Smooth muscle cell of the brain vasculature (primary cell): ENCODE measurements around the gene LDAH.

ENCODE experiments used
- DNase-seq: peaks from one replicate; pipeline ENCODE4 v3.0.0-alpha.2; 2012; ENCODE audit warnings: low read depth, low spot score

LDAH gene

GRCh38 chr2:20682167-20682920 lies 140.6 kb downstream of the LDAH start:
- no peak for DNase-seq

GRCh38 chr2:20680744-20681375 lies 142.0 kb downstream of the LDAH start:
- no peak for DNase-seq

GRCh38 chr2:20678780-20679179 lies 144.1 kb downstream of the LDAH start:
- no peak for DNase-seq

GRCh38 chr2:20678086-20678395 lies 144.9 kb downstream of the LDAH start:
- no peak for DNase-seq

- no peak for DNase-seq
These were observed 145.4 kb downstream of the LDAH start for GRCh38 chr2:20677301-20678085.

- no peak for DNase-seq
These were observed 146.3 kb downstream of the LDAH start for GRCh38 chr2:20676353-20677215.

- no peak for DNase-seq
These were observed 147.1 kb downstream of the LDAH start for GRCh38 chr2:20675701-20676352.

GRCh38 chr2:20674974-20675679 lies 147.8 kb downstream of the LDAH start:
- DNase-seq: no peak

GRCh38 chr2:20674309-20674965 lies 148.5 kb downstream of the LDAH start:
- DNase-seq: no peak

GRCh38 chr2:20673686-20674308 lies 149.1 kb downstream of the LDAH start:
- no peak for DNase-seq

GRCh38 chr2:20672201-20672951 lies 150.5 kb downstream of the LDAH start:
- DNase-seq: no peak

- no peak for DNase-seq
These were observed 151.2 kb downstream of the LDAH start for GRCh38 chr2:20671736-20672080.

GRCh38 chr2:20671036-20671735 lies 151.7 kb downstream of the LDAH start:
- no peak for DNase-seq

GRCh38 chr2:20670315-20671035 lies 152.4 kb downstream of the LDAH start:
- no peak for DNase-seq

- DNase-seq: no peak
These were observed 153.2 kb downstream of the LDAH start for GRCh38 chr2:20669562-20670314.

GRCh38 chr2:20668871-20669475 lies 153.9 kb downstream of the LDAH start:
- DNase-seq: no peak

GRCh38 chr2:20668451-20668850 lies 154.4 kb downstream of the LDAH start:
- DNase-seq: no peak
